ENCODE results near the gene POLE.

GRCh38 chr12:132668191-132669088 lies 18.7 kb downstream of the POLE start:
- TF ChIP-seq CTCF (IDR thresholded peaks at IDR 0.05) (no peak), POLR2A (IDR thresholded peaks at IDR 0.05) (no peak)

Measured in thyroid gland (tissue), 4 donors.